Activated CD4-positive, alpha-beta memory T cell treated with anti-CD3 and anti-CD28 coated beads, Interleukin-2, amount 10 ng/mL, durations not matched to agents 7 days and 5 days (primary cell): ENCODE results near the gene TRIM38. TPM values are rescaled to one million over a fixed set of nuclear protein-coding genes. Genes with fewer than 3 reads are reported as not detected.
"Not testable (repeated sequence)": the region's sequence is repeated elsewhere in the genome, so short reads cannot be mapped to it uniquely, and the experiment has no call there.

ENCODE experiments used
- CTCF ChIA-PET: fragments of 350-600 bp; sonication (Branson Sonifier 250); formaldehyde crosslinking; loops from one replicate; lab custom pipeline; 2021; ENCODE audit warnings: antibody characterized with exemption, inconsistent platforms; lab: Charles Lee
- POLR2A ChIA-PET: fragments of 350-600 bp; sonication (Branson Sonifier 250); formaldehyde crosslinking; loops from one replicate; lab custom pipeline; 2021; ENCODE audit warnings: antibody characterized with exemption; lab: Charles Lee
- DNase-seq: peaks from one replicate; pipeline ENCODE4 v3.0.0-alpha.2; 2020
- H3K27ac Mint-ChIP-seq: one replicate; pipeline ENCODE4 v1.8.0; 2021; ENCODE audit warnings: mild to moderate bottlenecking, mixed read lengths
- H3K27me3 Mint-ChIP-seq: one replicate; pipeline ENCODE4 v1.8.0; 2021; ENCODE audit warnings: mixed read lengths
- H3K36me3 Mint-ChIP-seq: one replicate; pipeline ENCODE4 v1.8.0; 2021; ENCODE audit warnings: low read depth, mixed read lengths
- H3K4me1 Mint-ChIP-seq: one replicate; pipeline ENCODE4 v1.8.0; 2021; ENCODE audit warnings: mixed read lengths
- H3K4me3 Mint-ChIP-seq: one replicate; pipeline ENCODE4 v1.8.0; 2021; ENCODE audit warnings: mild to moderate bottlenecking, mixed read lengths
- H3K9me3 Mint-ChIP-seq: one replicate; pipeline ENCODE4 v1.8.0; 2021; ENCODE audit warnings: mixed read lengths
- total RNA-seq, 2 experiments: library from RNA; stranded (reverse); gene quantifications; one replicate each; pipeline ENCODE4 v1.2.3, GENCODE V29; 2021

TRIM38 gene
- total RNA-seq, 2 experiments from 2014 or later: 32.6 to 33.5 TPM

DNA sequence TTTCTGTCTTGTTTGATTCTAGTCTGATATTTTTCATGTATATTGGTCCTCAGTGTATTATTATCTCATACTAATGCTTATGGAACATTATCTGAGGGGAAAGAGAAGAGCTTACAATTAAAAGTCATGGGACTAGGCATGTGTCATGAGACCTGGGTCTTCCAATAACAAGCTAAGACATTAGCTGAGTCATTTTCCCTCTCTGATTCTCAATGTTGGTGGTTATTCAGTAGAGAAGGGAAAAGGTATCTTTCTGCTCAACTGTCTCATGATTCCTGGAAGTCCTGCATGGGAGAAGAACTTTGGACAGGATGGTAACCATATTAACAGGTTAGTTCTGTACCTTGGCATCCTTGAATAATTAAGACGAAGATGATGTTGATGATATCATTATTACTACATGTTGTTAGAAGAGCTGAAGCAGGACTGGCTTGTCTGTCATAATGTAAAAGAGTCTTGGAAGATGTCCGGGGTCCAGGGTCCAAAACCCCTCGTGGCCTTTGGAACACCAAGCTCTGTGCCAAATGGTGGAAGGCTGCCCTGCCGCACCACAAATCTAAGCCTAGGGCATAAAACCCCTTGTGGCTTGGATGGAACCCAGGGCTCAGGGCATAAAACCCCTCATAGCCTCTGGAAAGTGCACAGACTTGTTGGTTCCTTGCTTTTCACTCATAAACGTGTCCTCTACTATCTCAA lies 19.1 kb downstream of the TRIM38 start:
- H3K9me3 Mint-ChIP-seq: no peaks in the 10 kb centered on the region
- H3K4me3 Mint-ChIP-seq: no peak overlapping the region
- H3K4me1 Mint-ChIP-seq: peaks cover 22% of the 10 kb centered on the region
- POLR2A ChIA-PET: interaction anchor here (1.2 to 3.0 kb wide), 5 partner anchors 9 to 39 kb away, joined by 3 to 10 read pairs (median 7); a partner anchor contains a TSS
- no peak overlapping the region for H3K27ac Mint-ChIP-seq
- CTCF ChIA-PET: interaction anchor here (0.9 to 5.1 kb wide), 3 partner anchors 10 to 22 kb away, joined by 3 to 37 read pairs (median 10); no protein-coding TSS in a partner anchor
- peaks cover 84% of the 10 kb centered on the region for H3K36me3 Mint-ChIP-seq
- no peaks in the 10 kb centered on the region for H3K27me3 Mint-ChIP-seq
- DNase-seq: no peak

DNA sequence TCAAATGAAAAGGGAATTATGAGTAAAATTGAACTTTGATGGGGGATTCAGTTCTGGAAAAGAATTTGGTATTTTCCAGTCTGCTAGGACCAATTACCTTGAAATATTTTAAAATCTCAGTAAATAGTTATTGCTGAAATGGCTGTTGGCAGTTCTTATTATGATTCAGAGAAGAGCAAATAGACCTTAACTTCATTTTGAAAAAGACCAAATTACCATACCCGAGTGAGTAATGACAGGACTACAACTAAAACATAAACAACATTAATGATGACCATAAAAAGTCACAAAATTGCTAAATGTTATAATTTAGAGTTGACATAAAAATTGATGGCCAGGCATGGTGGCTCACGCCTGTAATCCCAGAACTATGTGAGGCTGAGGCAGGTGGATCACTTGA lies 21.7 kb downstream of the TRIM38 start:
- no peaks in the 10 kb centered on the region for H3K9me3 Mint-ChIP-seq
- no peak overlapping the region for H3K27ac Mint-ChIP-seq
- no peak overlapping the region for H3K4me3 Mint-ChIP-seq
- H3K4me1 Mint-ChIP-seq: peaks cover 19% of the 10 kb centered on the region
- ChIA-PET POLR2A (no interaction called here), CTCF (interaction anchor here (3.2 kb wide), 1 partner anchor 19 kb away, joined by 10 read pairs; no protein-coding TSS in a partner anchor)
- H3K36me3 Mint-ChIP-seq: peaks cover 81% of the 10 kb centered on the region
- H3K27me3 Mint-ChIP-seq: no peaks in the 10 kb centered on the region
- no peak for DNase-seq

DNA sequence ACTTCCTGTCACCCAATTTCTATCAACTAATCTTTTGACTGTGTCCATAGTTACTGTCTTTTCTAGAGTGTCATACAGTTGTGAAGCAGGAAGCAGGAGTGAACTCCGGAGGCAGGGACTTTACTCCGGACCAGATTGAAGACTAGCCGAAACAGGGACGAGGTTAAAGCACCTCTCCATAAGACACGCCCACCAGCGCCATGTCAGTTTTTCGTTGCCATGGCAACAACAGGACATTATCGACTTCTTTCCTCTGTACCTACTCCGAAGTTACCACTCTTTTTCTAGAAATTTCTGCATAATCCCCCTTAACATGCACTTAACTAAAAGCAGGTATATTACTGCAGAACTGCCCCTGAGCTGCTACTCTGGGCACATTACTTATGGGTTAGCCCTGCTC lies 25.2 kb downstream of the TRIM38 start:
- ChIA-PET POLR2A (interaction anchor here (1.5 kb wide), 1 partner anchor 11 kb away, joined by 4 read pairs; no protein-coding TSS in a partner anchor), CTCF (interaction anchor here (1.5 kb wide), 1 partner anchor 15 kb away, joined by 5 read pairs; no protein-coding TSS in a partner anchor)
- H3K27me3 Mint-ChIP-seq: no peaks in the 10 kb centered on the region
- no peaks in the 10 kb centered on the region for H3K9me3 Mint-ChIP-seq
- H3K4me1 Mint-ChIP-seq: peaks cover 26% of the 10 kb centered on the region
- H3K36me3 Mint-ChIP-seq: peaks cover 60% of the 10 kb centered on the region
- DNase-seq: no peak
- no peak overlapping the region for H3K27ac Mint-ChIP-seq
- H3K4me3 Mint-ChIP-seq: no peak overlapping the region

DNA sequence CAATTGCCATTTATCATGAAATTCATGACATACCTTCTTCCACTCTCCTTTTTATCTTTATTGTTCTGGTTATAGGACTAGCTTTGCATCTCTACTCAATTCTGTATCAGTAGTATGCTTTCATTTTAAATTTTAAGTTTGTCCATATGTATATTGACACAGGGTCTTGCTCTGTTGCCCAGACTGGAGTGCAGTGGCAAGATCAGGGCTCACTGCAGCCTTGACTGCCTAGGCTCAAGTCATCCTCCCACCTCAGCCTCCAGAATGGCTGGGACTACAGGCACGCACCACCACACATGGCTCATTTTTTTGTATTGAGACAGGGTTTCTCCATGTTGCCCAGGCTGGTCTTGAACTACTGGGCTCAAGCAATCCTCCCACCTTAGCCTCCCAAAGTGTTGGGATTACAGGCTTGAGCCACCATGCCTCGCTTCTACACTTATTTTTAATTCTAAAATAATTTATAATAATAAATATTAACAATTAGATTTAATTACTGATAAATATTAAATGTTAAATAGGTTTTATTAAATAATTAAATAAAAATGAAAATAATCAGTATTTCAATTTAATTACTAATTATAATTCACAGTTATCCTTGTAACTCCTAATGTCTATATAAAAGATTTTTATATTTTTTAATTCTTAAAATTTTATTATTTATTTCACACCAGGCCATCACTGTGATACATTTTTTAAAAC lies 27.7 kb downstream of the TRIM38 start:
- Mint-ChIP-seq H3K36me3 (peaks cover 35% of the 10 kb centered on the region), H3K27me3 (no peaks in the 10 kb centered on the region), H3K4me1 (peaks cover 30% of the 10 kb centered on the region), H3K27ac (no peak overlapping the region), H3K9me3 (no peaks in the 10 kb centered on the region), H3K4me3 (no peak overlapping the region)
- ChIA-PET POLR2A (interaction anchor here (0.7 to 3.6 kb wide), 10 partner anchors 9 to 53 kb away, joined by 3 to 56 read pairs (median 7); partner anchors contain the start of gene TRIM38), CTCF (interaction anchor here (1.5 to 3.3 kb wide), 4 partner anchors 9 to 27 kb away, joined by 3 to 38 read pairs (median 22); a partner anchor contains a TSS)
- DNase-seq: no peak

DNA sequence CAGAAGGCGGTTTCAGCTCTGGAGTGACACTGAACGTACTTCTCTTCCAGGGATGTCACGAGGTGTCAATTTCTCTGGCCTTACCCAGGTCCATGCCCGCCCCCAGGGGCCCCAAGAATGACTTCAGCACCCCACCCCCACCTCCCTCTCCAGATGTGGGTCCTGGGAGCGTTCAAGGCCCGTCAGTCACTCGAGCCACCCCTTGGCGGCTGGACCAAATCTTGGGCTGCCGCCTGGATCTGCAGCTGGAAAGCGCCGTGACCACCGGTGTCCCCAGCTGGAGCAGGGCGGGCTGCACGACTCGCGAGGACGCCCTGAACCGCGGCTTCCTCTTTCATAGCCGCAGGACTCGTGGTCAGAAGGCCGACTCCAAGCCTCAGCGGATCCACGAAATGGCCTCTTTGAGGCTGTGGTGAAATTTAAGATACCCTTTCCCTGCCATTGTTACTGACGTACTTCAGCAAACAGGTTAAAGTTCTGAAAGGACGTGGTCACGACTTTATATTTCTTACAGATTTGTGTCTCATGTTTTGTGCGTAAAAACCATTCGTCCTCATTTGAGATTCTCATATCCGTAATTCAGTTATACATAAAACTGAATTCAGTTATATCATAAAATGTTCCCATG lies 29.3 kb downstream of the TRIM38 start:
- ChIA-PET POLR2A (interaction anchor here (0.7 to 3.6 kb wide), 22 partner anchors 8 to 274 kb away, joined by 3 to 56 read pairs (median 5); partner anchors contain the start of gene TRIM38), CTCF (interaction anchor here (0.6 to 5.8 kb wide), 27 partner anchors 8 to 853 kb away, joined by 3 to 114 read pairs (median 8); partner anchors contain the start of gene TRIM38)
- H3K4me3 Mint-ChIP-seq: peak overlapping the region; percentile 97
- peaks cover 30% of the 10 kb centered on the region for H3K4me1 Mint-ChIP-seq
- H3K36me3 Mint-ChIP-seq: peaks cover 21% of the 10 kb centered on the region
- H3K27me3 Mint-ChIP-seq: no peaks in the 10 kb centered on the region
- DNase-seq: peak; percentile 55
- peak overlapping the region; percentile 78 for H3K27ac Mint-ChIP-seq
- no peaks in the 10 kb centered on the region for H3K9me3 Mint-ChIP-seq

DNA sequence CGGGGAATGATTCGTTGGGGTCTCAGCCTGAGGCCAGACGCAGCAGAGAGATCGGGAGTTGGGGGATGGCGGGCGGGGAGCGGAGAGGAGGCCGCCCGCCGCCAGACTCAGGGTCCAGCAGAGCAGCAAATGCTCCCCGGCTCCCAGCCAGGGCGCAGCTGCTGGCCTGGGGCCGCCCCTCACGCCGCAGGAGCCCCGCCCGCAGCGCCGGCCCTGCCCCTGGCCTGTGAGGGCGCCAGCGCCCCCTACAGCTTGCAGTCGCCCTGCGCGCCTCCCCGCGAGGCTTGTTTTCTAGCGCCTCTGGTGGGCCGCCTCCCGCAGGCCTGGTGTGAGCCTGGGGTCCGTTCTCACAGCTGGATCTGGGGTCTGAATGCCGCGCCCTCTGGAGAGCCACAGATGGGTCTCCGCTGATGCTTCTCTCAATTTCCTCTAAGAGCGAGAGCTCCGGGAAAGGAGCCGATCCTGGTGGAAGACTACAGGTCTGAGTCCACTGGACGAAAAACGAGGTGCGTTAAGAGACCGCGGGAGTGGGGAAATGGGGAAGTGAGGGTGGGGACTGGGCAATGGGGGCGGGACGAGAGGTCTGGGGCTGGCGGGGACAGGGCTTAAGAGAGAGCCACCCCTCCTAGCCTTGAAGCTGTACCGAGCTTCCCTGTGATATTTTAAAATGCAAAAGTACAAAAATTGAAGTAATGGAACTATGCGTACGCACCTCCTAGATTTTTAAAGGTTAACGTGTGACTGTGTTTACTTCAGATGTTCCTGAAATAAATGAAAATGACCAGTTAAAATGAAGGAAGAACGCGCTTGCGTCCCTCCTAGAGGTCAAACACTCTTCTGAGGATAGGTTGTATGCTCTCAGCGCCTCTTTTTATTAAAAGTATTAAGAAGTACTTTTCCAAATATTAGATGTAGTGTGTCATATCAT lies 30.1 kb downstream of the TRIM38 start:
- Mint-ChIP-seq H3K27me3 (no peaks in the 10 kb centered on the region), H3K9me3 (no peaks in the 10 kb centered on the region), H3K4me3 (peak overlapping the region; percentile 97), H3K27ac (peak overlapping the region; percentile 78), H3K36me3 (peaks cover 14% of the 10 kb centered on the region), H3K4me1 (peaks cover 30% of the 10 kb centered on the region)
- peak; percentile 94 for DNase-seq
- CTCF ChIA-PET: interaction anchor here (0.6 to 5.8 kb wide), 28 partner anchors 11 to 1094 kb away, joined by 3 to 114 read pairs (median 7); partner anchors contain the start of gene TRIM38
- POLR2A ChIA-PET: interaction anchor here (0.7 to 3.6 kb wide), 22 partner anchors 8 to 275 kb away, joined by 3 to 56 read pairs (median 4); partner anchors contain the start of gene TRIM38

DNA sequence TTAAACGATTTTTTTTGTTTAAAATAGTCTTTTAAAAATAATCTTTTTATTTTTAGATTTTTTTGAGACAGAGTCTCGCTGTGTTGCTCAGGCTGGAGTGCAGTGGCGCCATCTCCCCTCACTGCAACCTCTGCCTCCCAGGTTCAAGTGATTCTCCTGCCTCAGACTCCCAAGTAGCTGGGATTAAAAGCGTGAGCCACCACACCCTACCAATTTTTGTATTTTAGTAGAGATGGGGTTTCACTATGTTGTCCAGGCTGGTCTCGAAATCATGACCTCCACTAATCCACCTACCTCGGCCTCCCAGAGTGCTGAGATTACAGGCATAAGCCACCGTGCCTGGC lies 30.7 kb downstream of the TRIM38 start:
- H3K4me3 Mint-ChIP-seq: peak overlapping the region; percentile 50
- not testable (repeated sequence) for H3K9me3 Mint-ChIP-seq, DNase-seq, H3K27me3 Mint-ChIP-seq, H3K27ac Mint-ChIP-seq
- POLR2A ChIA-PET: interaction anchor here (0.9 to 3.6 kb wide), 10 partner anchors 11 to 226 kb away, joined by 3 to 56 read pairs (median 10); partner anchors contain the start of gene TRIM38
- H3K36me3 Mint-ChIP-seq: peaks cover 11% of the 10 kb centered on the region
- H3K4me1 Mint-ChIP-seq: peaks cover 30% of the 10 kb centered on the region
- CTCF ChIA-PET: interaction anchor here (0.8 to 5.8 kb wide), 19 partner anchors 11 to 1095 kb away, joined by 3 to 114 read pairs (median 12); partner anchors contain the start of gene TRIM38

DNA sequence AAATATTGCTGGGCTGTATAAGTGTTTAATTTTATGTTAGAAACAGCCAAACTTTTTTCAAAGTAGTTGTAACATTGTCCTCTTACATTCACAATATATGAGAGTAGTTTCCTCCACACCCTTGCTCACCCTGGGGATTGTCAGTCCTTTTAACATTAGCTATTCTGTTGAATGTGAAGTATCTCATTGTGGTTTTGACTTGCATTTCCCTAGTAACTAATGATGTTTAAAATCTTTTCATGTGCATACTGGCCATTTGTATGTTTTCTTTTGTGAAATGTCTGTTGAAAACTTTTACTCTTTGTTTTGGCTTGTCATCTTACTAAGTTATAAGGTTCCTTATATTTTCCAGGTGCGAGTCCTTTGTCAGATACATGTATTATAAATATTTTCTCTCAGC lies 32.9 kb downstream of the TRIM38 start:
- no peak for DNase-seq
- Mint-ChIP-seq H3K27ac (no peak overlapping the region), H3K4me3 (no peak overlapping the region), H3K4me1 (peaks cover 30% of the 10 kb centered on the region), H3K27me3 (no peaks in the 10 kb centered on the region), H3K9me3 (no peaks in the 10 kb centered on the region), H3K36me3 (peaks cover 6% of the 10 kb centered on the region)
- CTCF ChIA-PET: interaction anchor here (0.7 to 5.8 kb wide), 3 partner anchors 9 to 1420 kb away, joined by 5 to 114 read pairs (median 44); no protein-coding TSS in a partner anchor
- POLR2A ChIA-PET: interaction anchor here (1.4 to 1.8 kb wide), 2 partner anchors 21 to 25 kb away, joined by 3 to 7 read pairs; a partner anchor contains a TSS

DNA sequence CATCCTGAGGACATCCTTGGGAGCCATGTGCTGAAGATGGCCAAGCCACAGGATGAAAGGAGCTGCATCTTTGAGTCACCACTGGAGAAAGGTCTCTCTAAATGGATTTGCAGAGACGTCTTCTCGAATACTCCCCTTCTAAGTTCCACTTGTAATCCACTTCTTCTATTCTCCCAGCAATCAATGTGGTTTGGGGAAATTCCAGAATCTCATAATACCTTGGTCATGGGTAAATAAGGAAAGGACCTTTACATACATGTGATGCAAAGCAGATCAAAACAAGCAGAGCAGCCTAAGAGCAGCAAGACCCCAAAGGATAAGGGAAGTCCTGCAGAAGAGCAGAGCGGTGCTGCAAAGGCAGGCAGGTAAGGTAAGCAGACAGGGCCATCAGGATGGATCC lies 35.3 kb downstream of the TRIM38 start:
- no peaks in the 10 kb centered on the region for H3K9me3 Mint-ChIP-seq
- H3K36me3 Mint-ChIP-seq: peaks cover 3% of the 10 kb centered on the region
- DNase-seq: no peak
- POLR2A ChIA-PET: interaction anchor here (1.1 to 2.2 kb wide), 3 partner anchors 19 to 35 kb away, joined by 3 to 6 read pairs (median 5); partner anchors contain the start of gene TRIM38
- CTCF ChIA-PET: interaction anchor here (1.1 kb wide), 1 partner anchor 209 kb away, joined by 3 read pairs; no protein-coding TSS in a partner anchor
- no peak overlapping the region for H3K4me3 Mint-ChIP-seq
- H3K27me3 Mint-ChIP-seq: no peaks in the 10 kb centered on the region
- peaks cover 13% of the 10 kb centered on the region for H3K4me1 Mint-ChIP-seq
- no peak overlapping the region for H3K27ac Mint-ChIP-seq

DNA sequence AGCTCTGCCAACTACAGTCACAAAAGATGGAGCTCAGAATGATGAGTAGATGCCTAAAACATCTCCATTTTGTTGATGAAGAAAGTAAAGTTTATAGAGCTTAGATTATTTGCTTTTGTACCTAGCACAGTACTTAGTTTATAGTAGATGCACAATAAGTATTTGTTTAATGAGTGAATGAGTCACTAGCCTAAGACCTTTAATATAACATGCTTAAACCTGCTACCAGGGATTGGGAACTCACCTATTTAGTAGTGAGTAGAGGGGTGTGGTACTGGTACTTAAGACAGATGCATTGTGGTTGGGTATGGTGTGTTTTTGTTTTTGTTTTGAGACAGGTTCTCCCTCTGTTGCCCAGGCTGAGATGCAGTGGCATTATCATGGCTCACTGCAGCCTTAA lies 35.8 kb downstream of the TRIM38 start:
- no peak for DNase-seq
- Mint-ChIP-seq H3K4me1 (peaks cover 12% of the 10 kb centered on the region), H3K27me3 (no peaks in the 10 kb centered on the region), H3K4me3 (no peak overlapping the region), H3K36me3 (peaks cover 3% of the 10 kb centered on the region), H3K9me3 (no peaks in the 10 kb centered on the region), H3K27ac (no peak overlapping the region)
- POLR2A ChIA-PET: interaction anchor here (1.1 to 2.2 kb wide), 3 partner anchors 19 to 36 kb away, joined by 3 to 6 read pairs (median 5); partner anchors contain the start of gene TRIM38
- CTCF ChIA-PET: interaction anchor here (1.1 kb wide), 1 partner anchor 210 kb away, joined by 3 read pairs; no protein-coding TSS in a partner anchor

DNA sequence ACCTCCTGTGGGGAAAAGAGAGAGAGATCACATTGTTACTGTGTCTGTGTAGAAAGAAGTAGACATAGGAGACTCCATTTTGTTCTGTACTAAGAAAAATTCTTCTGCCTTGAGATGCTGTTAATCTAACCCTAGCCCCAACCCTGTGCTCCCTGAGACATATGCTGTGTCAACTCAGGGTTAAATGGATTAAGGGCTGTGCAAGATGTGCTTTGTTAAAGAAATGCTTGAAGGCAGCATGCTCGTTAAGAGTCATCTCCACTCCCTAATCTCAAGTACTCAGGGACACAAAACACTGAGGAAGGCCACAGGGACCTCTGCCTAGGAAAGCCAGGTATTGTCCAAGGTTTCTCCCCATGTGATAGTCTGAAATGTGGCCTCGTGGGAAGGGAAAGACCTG lies 36.6 kb downstream of the TRIM38 start:
- H3K27me3 Mint-ChIP-seq, H3K4me1 Mint-ChIP-seq, H3K36me3 Mint-ChIP-seq, H3K9me3 Mint-ChIP-seq, DNase-seq, CTCF ChIA-PET, H3K27ac Mint-ChIP-seq, H3K4me3 Mint-ChIP-seq: not testable (repeated sequence)
- POLR2A ChIA-PET: interaction anchor here (2.2 kb wide), 1 partner anchor 21 kb away, joined by 6 read pairs; a partner anchor contains a TSS
